ENCODE data around the gene NUFIP2.
"Not testable (repeated sequence)": the region's sequence is repeated elsewhere in the genome, so short reads cannot be mapped to it uniquely, and the experiment has no call there.

NUFIP2 gene

DNA sequence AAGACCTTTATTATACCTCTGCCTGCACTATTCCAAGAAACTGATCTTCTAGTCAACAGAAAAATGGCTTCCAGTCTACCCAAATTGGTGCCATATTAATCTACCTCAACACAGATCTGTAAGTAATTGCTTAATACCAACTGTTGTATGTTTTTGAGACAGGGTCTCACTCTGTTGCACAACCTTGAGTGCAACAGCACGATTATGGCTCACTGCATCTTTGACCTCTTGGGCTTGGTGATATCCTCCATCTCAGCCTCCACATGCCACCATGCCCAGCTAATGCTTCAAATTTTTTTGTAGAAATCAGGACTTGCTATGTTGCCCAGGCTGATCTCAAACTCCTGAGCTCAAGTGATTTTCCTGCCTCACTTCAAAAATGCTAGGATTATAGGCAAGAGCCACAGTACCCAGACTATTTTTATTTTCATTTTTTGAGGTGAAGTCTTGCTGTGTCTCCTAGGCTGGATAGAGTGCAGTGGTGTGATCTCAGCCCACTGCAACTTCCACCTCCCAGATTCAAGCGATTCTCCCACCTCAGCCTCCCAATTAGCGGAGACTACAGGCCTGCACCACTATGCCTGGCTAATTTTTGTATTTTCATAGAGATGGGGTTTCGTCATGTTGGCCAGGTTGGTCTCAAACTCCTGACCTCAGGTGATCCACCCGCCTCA, 14.4 kb downstream of the NUFIP2 start:
- DNase-seq, result no peak

DNA sequence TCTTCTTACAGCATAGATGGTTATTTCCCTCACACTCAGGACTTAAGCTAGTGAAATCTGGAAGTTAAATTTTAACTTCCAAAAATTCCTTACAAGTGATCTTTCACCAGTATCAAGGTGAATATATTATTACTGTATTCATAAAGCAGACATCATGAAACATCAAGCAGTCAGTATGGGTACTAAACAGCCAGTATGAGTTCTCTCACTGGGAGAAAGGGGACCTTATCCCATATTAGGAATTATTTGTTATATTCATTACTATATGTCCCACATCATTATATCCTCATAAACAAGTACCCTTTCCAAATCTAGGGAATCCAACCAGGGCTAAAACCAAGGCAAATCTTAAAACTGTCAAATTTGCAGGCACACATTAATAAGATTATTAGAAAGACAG, 15.3 kb downstream of the NUFIP2 start:
- no peak for DNase-seq

DNA sequence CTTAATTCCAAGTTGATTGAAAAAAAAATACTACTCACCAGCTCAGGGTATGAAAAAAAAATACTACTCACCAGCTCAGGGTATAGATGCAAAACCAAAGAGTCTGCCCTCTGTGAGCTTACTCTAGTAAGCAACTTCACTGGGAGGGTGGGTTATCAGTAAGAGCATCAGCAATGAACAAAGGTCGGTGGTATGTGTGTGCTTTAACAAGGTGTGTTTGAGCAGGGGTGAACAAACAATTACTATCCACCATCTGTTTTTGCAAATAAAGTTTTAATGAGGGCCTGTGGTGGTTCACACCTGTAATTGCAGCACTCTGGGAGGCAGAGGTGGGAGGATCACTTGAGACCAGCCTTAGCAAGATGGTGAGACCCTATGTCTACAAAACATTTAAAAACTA, 20.0 kb downstream of the NUFIP2 start:
- DNase-seq, result no peak

DNA sequence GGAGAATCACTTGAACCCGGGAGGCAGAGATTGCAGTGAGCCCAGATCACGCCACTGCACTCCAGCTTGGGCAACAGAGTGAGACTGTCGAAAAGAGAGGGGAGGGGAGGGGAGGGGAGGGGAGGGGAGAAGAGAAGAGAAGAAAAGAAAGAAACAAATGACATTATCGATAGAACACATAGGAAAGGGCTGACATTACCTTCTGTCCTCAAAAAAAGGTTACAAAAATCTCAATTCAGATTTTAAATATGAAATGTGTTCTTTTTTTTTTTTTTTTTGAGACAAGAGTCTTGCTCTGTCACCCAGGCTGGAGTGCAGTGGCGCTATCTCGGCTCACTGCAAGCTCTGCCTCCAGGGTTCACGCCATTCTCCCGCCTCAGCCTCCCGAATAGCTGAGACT, 22.0 kb downstream of the NUFIP2 start:
- not testable (repeated sequence) for DNase-seq

DNA sequence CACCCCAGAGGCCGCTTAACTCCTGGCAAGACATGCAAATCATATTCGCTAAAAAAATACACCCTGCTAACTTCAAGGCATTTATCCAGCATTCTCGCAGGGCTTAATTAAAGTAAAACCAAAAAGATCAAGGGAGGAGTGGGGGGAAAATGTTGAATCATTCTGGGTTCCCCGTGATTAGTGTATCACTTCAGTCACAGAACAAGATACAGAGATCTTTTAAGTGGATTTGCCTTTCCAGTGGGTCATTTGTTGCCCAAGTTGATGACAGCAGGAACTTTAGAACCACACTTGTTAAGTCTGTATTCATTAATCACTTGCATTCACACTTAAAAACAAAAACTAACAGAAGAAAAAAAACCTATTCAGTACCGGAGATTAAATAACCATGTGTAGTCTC, 30.0 kb downstream of the NUFIP2 start:
- DNase-seq, result no peak

DNA sequence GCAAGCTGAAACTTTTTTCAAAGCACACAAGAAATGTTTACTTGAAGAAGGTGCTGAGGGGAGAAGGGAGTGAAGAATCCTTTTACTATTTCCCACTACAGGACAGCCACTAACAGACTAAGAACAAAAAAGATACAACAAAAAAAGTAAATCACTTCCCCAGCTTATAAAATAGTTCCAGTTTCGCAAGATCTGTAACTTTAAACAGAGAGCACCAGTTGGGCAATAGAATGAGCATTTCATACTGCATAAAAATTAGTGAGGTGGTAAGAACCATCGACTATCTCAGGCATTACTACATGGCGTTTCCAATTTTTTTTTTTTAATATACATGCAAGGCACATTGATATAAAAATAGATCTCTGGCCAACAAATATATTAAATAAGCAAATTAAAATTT, 36.2 kb downstream of the NUFIP2 start:
- no peak for DNase-seq

DNA sequence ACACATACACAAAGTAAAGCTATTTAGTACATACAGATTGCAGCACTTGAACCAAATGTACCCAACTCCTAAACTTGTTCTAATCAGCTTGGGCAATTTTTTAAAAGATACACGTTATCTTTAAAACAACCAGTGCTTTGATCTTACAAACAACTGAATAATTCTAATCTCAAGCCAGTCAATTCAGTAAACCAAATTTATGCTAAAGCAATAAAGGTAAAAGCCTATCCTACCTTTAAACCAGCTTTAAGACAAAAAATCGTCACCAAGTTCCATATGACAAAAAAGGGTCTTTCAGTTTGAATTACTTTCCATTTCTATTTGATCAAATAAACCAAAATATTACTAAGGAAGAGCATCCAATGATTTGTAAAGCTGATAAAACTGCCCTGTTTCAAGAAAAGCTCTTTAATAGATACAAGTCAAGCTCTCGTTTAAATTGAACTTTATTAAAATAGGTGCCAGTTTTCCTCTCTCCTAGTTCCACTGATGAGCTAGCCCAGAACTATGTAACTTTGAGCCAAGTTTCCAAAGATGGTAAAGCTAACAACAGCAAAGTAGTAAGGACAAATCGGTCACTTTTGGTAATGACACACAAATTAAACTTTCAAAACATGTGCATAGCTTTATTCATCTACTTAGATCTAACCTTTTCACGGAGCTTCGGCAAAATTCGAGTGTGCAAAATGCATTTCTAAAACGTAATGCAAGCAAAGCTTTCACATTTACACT, 37.0 kb downstream of the NUFIP2 start:
- no peak for DNase-seq

DNA sequence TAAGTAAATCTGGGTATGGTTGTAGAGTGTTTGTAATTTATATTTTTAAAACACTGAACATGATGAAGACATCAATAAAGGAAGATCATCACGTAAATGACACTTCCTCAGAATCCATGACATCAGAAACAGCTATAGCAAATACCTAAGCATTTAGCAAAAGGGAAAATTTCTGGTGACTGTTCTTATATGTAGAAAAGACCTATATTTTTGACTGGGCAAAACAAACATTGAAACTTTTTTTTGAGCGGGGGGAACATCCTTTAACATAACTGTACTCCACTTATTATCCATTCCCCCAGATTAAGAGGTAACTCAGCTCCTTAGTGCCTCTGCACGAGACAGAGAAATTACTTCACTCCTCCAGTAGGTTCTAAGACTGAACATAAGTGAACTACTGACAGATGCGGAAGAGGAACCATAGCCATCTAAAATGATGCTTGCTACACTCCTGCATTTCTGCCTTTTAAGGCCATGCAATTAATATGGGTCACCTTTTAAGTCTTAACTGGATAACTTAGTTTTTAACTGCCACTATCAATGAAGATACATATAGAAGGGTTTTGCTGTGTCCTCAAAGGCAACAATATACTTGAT, 37.9 kb downstream of the NUFIP2 start:
- DNase-seq, result no peak

DNA sequence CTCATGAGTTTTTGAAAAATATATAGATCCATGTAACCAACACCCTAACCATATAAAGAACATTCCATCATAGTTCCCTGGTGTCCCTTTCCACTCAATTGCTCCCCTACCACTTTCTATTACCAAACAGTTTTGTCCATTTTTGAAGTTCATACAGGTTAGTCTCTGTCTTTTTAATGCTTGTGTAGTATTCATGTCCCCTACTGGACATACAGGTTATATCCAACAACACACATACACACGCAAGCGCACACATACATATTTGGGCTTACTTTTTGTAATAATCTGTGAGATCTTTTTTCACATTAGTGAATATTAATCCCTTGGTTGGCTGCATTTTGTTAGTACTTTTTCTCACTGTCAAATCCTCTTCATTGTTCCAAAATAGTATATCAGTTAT, 40.9 kb downstream of the NUFIP2 start:
- DNase-seq, result no peak

DNA sequence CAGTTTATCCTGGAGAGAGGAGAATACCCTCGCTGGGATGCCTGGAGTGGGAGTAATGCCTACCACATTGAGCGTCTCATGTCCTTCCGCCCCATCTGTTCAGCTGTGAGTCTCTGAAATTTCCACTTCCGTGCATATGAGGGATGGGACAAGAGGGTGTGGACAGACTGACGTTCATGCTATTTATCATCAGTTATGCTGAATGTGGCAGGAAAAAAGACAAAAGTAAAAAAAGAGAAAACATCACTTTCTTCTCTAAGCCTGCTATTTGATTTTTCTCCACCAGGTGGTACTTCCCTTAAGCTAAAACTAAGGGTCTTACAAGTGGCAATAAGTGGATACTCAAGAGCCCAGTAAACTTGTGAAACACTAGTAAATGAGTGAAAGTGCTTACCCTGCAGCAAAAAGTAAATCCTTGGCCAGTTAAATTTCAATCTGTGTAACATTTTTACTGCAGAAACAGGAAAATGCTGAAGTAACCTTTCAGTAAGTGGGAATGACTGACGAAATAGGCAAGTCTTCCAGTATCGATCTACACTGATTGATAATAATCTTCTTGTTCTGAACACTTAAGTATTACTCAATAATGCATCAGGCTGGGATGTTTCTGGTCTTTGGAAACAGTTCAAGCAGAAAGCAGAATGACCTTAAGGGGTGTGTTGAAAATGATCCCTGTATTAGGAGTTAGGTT, 41.7 kb downstream of the NUFIP2 start:
- DNase-seq, result no peak

DNA sequence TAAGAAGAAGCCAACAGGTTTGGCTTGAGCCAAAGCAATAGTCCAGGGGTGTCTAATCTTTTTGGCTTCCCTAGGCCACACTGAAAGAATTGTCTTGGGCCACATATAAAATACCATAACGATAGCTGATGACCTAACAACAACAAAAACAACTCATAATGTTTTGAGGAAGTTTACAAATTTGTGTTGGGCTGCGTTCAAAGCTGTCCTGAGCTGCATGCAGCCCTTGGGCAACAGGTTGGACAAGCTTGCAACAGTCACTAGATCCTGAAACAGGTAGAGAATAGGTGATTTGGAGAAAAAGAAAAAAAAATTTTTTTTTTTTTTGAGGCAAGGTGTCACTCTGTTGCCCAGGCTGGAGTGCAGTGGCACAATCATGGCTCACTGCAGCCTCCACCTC, 42.8 kb downstream of the NUFIP2 start:
- DNase-seq, result no peak

DNA sequence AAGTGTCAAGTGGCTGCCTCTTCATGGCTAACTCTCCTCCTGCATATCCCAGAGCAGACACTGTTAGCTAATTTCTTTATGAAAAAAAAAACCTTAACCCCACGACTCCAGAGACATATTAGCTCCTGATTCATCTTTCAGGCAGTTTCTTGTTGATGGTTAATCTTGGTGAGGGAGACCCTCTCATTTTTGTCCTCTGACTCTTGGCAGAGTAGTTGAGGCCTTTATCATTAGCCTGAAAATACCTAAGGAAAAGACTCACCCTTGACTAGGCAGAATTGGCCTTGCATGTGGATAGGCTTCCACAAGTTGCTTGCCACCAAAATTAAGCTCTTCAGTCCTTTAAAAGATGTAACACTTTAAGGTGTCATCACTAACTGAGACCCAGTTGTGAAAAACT, 43.3 kb downstream of the NUFIP2 start:
- no peak for DNase-seq

DNA sequence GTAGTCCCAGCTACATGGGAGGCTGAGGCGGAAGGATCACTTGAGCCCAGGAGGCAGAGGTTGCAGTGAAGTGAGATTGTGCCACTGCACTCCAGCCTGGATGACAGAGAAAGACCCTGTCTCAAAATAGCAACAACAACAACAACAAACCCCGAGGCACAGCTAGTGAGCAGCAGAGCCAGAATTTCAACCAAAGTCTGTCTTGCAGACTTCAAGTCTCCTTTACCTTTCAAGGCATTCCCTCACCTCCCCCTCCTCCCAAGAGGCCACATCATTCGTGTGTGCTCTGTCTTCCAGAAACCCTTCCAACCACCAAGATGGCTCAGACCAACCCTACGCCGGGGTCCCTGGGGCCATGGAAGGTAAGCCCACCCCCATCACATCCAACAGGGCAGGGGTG, 45.1 kb downstream of the NUFIP2 start:
- DNase-seq, result no peak

DNA sequence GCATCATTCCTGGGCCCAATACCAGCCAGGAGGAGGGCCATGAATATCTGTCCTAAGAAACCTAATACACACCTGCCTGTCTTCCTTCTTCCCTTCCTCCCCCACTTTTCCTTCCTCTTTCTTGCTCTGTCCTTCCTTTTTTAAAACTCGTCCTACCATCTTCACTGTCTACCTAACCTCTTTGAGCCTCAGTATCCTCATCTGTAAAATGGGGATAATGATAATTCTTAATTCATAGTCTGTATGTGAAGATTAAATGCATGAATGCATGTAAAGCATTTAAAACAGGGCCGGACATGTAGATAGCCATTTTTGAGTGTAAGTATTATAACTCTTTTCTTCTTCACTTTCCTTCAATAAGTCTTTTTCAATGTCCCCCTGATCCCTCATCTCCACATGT, 46.7 kb downstream of the NUFIP2 start:
- DNase-seq, result no peak

DNA sequence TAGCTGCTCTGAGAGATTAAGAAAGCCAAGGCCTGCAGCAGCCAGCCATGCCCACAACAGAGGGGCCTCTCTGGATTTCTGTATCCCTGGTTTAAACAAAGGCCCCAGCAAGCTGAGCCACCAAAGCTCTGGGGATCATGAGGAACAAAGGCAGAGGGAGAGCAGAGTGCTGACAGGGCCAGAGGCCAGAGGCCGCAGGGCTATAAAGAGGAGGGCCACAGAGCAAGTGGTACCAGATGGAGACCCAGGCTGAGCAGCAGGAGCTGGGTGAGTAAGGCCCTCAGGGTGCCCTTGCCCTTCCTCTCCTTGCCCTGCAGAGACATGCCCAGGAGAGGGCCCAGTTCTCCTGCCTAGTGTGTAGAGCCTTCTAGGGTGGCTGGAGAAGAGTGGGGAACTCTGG, 47.3 kb downstream of the NUFIP2 start, which contains the start of gene CRYBA1:
Gene CRYBA1, plus strand, starts transcription at position 232 of the 400 bp plus-strand sequence. Its CDS starts 5 bp downstream, at position 237.
- no peak for DNase-seq

DNA sequence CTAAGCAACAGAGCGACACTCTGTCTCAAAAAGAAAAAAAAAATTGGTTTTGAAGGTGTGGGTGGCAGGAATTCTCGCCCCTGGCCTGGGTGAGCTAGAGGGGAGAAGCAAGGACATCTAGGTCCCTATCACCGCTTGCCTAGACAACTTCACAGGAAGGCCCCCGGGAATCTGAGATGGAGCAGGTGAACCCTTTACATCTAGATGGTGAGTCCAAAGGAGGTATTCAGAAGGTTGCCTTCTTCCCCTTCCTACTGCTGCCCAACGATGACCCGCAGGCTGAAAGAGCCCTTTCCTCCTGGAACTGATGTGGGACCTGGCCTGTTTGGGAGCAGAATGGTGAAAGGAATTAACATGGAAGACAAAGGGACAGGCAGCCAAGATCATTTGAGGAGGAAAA, 48.5 kb downstream of the NUFIP2 start:
- no peak for DNase-seq

DNA sequence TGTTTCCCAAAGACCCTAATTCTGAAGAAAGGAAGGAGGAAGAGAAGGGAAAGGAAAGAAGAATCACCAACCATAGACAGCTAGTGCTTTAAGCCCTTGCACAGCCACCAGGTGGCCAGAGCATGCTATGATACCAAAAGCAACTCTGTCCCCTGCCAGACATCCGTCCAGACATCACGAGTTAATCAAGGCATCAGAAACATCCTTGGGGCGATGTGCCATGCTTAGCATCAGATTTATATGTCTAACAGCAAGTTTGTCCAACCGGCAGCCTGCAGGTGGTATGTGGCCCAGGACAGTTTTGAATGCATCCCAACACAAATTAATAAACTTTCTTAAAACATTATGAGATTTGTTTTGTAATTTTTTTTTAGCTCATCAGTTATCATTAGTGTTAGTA, 50.2 kb downstream of the NUFIP2 start:
- no peak for DNase-seq

DNA sequence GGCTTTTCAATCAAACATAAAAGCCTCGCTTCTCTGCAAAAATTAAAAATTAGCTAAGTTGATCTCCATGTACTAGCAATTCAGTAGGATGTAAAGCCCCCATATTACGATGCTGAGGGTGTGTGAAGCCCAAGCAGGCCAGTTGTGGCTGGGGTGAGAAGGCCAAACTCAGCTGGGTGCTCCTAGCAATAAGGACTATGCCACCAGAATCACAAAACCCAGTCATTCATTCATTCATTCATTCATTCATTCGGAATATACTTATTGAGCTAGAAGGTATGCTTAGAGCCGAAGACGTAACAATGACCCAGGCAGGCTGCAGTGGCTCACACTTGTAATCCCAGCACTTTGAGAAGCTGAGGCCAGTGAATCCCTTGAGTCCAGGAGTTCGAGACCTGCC, 51.2 kb downstream of the NUFIP2 start:
- DNase-seq, result no peak

DNA sequence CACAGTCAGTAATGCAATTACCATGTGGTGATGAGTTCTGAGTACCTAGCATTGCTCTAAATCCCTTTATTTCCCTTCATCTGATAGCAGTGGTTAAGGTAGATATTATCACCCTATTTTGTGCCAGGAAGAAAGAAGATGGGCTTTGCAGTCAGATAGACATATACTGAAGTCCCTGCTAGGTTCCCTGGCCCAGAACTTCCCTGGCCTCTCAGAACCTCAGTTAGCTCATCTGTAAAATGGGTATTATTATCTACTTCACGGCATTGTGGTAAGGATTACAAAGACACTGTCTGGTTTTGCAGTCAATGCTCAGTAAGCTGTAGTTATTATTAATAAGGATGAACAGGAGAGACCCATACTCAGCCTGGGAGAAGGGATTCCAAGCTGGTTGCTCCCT, 51.9 kb downstream of the NUFIP2 start:
- DNase-seq, result no peak

DNA sequence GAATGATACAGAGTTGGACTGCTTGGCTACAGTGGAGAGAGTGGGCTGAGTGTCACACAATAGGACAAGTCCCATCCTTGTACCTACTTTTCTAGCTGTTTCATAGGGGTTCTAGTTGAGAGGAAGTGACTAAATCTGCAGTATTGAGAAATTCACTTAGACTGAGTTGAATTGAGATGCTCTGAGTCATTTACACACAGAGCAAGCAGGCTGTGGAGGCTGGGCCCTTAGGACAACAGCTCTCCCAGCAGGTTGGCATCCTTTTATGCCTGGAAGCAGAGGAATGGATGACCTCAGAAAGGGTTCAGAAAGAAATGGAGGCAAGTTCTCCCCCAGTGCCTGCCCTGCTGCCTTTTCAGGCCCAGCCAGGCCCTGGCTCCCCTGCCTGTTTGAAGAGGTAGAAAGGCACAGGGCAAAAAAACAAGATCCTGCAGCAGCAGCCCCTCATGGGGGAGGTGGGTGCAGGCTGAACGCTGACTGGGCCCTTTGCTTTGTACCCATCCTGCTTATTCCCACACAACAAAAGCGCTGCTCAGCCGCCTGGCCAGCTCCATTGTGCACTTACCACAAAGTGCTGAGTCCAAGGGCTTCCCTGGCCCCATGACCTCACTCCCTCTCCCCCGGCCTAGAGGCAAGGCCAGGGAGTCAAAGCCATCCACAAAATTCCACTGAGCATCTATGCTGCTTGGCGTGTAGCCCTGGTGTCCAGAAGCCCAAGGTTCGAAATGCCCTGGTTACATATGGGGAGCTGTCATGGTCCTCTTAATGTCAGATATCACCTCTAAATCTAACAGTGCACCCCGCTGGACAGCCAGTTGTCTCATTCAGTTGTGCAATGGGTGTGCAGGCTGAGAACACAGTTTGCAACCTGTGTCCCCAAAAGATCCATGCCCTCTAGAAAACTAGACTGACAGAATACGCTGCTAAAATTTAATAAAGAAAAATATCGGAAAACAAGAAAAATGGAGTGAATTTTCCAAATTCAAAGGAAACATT, 52.7 kb downstream of the NUFIP2 start:
- DNase-seq, result no peak

DNA sequence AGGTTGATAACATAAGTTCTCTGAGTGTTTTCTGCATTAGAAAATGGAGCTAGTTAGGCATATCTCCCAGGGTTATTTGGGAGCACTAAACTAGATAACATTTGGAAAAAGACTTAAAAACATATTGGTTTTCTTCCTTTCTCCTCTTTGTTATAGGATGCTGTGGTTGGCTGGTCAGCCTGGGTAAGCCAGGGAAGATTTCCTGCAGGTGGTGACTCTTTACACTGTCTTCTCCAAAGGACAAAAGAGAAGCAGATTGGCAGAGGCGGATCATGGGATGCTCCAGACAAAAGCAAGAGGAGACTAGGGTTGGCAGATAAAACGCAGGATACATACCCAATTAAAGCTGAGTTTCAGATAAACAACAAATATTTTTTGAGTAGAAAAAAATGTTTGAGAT, 53.5 kb downstream of the NUFIP2 start:
- no peak for DNase-seq

DNA sequence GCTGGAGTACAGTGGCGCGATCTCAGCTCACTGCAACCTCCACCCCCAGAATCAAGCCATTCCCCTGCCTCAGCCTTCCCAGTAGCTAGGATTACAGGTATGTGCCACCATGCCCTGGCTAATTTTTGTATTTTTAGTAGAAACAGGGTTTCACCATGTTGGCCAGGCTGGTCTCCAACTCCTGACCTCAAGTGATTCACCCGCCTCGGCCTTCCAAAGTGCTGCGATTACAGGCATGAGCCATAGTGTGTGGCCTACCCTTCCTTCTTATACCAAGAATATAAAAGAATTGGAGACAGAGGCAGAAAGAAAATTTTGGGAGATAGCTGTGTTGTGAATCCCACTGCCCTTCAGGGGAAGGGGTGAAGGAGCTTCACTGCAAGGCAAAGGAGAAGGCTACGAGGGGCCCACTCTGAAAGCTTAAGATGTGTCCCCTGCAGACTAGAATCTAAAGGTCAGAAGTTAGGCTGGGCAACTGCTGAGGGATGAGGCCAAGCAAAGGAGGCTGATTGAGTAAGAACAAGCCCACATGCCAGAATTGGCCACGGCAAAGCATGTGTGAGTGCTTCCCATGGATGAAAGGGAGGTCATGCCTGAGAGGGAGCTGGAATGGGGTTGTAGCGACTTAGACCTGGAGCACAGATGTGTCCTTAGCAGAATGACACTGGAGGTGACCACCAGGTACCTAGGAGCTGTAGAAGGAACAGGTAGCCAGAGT, 55.7 kb downstream of the NUFIP2 start:
- DNase-seq, result no peak
